Activated CD4-positive, alpha-beta T cell treated with anti-CD3 and anti-CD28 coated beads, Interleukin-10, Interleukin-2, amounts not matched to agents 100 ng/mL and 50 ng/mL, durations not matched to agents 16 hours and 8 hours (primary cell): Measurements from ENCODE around the gene USB1.

Experiments
- DNase-seq: peaks from one replicate; pipeline ENCODE4 v3.0.0-alpha.2; 2020

The USB1 gene

DNA sequence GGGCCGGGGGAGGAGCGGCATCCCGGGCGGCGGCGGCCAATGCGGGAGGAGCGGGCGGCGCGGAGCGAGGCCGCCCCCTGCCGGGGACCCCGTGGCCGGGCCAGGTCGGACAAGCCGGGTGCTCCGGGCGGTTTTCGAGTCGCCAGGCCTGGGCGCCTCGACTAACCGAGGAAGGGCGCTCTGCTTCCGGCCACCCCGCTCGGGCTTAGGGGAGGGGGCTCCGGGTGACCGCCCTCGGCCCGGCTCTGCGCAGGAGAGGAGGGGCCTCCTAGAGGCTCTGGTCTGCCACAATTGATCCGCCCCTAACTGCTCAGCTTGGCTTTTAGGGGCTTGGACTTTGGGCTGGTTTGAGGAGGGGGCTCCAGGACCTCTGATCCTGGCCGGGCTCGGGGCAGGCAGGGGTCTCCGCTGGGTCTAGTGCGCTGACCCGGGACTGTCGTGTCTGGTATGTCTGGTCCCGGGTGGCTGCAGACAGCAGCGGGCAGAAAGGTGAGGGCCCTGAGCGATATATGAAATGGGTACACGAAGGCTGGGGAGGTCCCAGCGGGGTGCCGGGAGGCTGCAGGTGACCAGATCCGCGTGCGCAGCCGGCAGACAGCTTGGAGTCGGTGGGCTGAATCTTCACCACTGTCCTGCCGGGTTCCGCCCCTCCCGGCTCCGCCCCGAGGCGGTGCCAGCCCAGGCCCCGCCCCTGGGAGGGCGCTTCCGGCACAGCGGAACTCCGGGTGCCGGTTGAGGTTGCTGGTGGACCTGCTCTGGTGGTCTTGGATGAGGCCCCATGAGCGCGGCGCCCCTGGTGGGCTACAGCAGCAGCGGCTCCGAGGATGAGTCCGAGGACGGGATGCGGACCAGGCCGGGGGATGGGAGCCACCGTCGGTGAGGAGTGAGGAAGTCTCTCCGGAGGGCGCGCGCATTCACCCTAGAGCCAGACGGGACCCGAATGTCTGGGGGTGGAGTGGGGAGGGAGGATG, at the start of gene USB1:
TSS of gene USB1 (plus strand) at position 702 of the 971 bp plus-strand sequence. CDS start at position 779, 77 bp downstream.
- peak; percentile 91 for DNase-seq

GRCh38 chr16:57952909-57953308, 48.3 kb upstream of the USB1 start:
- DNase-seq: no peak

GRCh38 chr16:57953857-57954256, 47.4 kb upstream of the USB1 start:
- no peak for DNase-seq

GRCh38 chr16:57955572-57956188, 45.5 kb upstream of the USB1 start:
- no peak for DNase-seq

DNA sequence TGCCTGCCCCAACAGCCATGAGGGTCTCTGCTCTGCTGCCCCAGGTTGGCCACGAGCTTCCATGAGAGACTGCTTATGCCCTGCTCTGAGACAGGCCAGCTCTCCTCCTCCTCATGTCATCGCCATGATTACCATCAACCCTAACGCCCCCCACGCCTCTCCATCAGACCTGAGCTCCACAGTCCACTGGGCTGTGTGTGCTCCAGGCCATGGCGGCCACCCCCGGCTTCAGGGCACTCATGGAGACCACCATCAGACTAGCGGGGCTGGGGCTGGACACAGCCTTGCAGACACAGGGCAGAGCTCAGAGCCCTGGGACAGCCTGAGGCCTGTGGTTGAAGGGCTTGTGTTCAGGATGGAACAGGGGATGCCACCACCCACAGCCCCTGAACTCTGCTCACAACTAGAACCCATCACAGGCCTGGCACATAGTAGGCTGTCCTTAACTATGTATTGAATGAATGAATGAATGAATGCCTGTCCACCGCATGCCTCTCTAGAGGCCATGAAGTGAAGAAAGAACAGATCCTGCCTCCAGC, 44.9 kb upstream of the USB1 start:
- no peak for DNase-seq

DNA sequence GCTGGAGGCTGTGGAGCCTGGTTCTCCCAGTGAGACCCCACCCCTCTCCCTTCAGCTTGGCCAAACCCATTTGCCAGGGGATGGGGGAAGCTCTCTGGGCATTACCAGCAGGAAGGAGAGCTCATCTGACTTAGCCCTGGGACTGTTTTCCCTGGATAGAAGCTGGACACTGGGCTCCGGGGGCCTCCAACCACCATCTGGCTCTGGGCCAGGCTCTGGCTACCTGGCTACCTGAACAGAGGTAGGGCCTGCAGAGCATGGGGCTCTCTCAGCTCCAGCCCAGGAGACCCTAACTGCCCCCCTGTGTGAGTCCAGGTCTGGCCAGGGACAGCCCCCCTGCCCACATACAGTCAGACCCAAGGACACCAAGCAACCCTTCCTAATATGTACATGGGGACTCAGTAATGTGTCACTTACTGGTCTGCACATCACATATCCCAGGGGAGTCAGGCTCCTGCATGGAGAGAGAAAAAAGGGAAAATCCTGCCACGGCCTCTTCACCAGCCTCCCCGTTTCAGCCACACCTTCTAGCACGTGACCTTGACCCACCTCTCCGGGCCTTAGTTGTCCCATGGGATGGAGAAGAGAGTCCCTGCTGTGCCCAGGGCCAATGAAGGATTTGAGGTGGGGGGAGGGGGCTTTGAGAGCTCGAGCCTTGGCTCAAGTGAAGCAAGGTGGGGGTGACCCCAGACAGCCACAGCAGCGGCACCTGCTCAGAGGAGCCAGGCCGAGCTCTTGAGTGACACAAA, 44.1 kb upstream of the USB1 start:
- DNase-seq: no peak

DNA sequence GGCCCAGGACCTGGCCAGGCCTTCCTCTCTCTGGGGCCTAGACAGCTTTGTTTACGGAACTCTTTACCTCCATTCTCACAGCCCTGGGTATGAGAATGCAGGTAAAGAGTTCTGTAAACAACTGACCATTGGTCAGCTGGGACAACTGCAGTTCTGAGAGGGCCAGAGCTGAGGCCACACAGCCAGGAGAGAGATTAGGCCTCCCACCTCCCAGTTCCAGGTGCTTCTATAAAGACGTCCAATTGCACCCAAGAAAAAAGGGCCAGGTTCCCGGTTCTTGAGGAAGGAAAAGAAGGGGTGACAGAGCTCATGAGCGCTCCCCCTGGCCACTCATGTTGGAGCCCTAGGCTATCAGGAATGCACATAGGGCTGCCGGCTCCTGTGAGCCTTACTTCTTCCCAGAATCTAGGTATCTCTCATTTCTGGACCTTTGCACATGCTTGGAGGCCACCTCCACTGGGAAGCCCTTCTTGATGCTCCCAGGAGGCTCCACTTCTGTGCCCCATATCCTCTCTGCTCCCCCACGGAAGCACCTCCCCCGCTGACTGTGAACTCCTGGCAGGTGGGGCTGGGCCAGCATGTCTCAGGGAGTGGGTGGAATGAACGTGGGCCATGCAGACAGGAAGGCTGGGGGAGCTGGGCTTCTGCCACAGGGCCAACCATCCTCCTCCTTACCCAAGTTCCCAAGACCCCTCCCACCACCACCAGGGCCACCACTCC, 43.4 kb upstream of the USB1 start:
- DNase-seq: no peak

GRCh38 chr16:57958544-57958943, 42.7 kb upstream of the USB1 start:
- DNase-seq: no peak

DNA sequence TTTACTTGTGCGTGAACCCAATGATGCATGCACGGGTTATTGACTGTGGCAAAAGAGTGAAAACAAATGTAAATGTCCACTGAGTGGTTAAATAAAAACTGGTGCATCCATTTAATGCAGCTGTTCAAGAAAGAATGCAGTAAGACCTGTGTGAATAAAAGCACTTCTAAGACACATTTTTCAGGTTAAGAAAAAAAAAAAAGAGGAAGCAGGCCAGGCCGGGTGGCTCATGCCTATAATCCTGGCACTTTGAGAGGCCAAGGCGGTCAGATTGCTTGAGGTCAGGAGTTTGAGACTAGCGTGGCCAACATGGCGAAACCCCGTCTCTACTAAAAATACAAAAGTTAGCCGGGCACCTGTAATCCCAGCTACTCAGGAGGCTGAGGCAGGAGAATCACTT, 42.1 kb upstream of the USB1 start:
- DNase-seq: no peak

DNA sequence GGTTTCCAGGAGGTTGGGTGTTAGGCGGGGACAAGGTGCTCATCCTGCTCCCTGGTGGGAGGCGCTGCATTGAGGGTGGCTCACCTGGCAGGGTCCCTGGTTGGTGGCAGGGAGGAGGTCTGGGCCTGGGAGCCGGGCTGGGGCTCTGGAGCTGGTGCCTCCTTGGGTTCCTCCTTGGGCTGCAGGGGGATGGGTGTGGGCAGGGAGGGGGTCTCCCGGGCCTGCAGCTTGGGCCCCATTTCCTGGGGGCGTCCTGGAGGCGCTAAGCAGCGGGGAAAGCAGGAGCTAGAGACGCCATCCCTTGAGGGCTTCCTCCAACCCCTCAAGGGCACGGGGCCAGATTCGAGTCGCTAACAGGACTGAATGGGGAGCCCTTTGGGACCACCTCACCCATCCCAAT, 41.4 kb upstream of the USB1 start:
- no peak for DNase-seq

DNA sequence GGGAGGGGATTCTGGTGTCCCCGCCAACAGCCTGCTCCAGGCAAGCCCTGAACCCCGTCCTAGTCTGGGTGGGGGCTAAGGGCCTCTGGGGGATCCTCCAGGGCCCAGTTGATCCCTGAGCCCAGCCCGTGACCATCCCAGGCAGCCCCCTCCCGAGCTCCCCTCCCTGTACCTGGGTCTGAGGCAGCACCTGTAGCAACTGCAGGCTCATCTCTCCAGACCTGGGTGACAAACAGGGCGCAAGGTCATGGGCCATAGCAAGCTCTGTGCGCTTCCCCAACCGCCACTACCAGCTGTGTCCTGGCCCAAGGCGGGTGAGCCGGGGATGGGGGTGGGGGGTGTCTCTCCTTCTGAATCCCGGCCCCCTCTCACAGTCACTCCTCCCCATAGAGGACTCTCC, 40.9 kb upstream of the USB1 start:
- DNase-seq: no peak

GRCh38 chr16:57960826-57961472, 40.3 kb upstream of the USB1 start:
- no peak for DNase-seq

- no peak for DNase-seq
Measured at GRCh38 chr16:57961538-57961937, 39.7 kb upstream of the USB1 start.

GRCh38 chr16:57962046-57962445, 39.2 kb upstream of the USB1 start:
- DNase-seq: no peak

GRCh38 chr16:57962756-57963155, 38.5 kb upstream of the USB1 start:
- no peak for DNase-seq

DNA sequence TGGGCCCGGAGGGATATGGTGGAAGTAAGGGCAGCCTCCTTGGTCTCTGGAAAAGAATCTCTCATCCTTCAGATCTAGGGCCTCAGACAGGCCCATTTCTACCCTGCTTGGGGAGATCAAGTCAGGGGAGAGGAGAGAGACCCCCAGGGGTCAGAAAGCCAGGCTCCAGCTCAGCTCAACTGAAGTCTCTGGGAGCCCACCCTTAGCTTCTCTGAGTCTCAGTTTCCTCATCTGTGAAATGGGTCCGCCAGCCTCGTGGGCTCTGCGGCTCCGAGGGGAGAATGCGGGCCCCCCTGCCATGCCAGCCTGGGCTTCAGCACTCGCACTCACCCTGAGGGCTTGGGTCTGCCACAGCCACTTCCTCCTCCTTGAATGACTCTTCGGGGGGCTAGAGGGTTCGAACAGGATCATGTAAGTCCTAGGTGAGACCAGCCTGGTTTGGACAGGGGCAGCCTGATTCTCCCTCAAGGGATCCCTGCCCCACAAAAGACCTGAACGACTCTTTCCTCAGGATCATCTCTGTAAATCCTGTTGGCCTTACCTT, 37.0 kb upstream of the USB1 start:
- no peak for DNase-seq

DNA sequence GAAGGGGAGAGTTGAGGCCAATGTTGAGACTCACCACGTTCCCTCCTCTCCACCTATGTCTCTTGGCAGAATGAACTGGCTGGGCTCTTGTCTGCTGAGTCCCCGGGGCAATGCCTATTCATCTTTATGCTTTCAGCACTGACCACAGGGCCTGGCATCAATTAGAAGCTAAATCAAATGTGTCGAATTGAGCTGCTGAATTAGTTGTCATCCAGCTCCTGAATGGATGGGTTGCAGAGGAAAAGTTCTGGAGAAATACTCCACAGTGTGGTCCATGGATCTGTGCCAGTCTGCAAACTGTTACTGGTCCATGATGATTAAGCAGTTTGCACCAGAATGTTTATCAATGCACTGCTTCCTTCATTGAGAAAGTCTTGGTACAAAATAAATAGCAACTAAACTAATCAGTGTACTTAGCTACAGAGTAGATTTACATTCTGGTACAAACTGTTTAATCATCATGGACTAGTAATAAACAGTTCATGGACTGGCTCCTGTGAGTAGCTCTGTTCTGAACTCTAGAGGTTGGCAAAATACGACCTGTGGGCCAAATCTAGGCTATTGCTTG, 34.9 kb upstream of the USB1 start:
- no peak for DNase-seq

DNA sequence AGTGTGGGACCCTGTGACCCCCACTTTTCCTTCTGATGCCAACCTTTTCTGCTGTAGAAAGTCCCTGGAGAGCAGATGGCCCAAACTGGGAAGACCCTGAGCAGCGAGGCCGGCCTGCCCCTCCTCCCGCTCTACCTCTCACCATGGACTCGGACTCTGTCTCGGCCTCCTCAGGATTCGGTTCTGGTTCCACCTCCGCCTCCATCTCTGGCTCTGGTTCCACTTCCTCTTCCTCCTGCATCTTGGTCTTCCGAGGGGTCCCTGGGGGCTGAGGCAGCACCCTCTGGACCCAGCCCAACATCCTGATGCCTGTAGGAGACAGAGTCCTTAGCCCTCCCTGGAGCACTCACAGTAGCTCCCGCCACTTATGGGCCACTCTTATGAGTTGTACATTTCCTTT, 34.2 kb upstream of the USB1 start:
- no peak for DNase-seq

- DNase-seq: no peak
Measured at GRCh38 chr16:57967916-57968315, 33.3 kb upstream of the USB1 start.

DNA sequence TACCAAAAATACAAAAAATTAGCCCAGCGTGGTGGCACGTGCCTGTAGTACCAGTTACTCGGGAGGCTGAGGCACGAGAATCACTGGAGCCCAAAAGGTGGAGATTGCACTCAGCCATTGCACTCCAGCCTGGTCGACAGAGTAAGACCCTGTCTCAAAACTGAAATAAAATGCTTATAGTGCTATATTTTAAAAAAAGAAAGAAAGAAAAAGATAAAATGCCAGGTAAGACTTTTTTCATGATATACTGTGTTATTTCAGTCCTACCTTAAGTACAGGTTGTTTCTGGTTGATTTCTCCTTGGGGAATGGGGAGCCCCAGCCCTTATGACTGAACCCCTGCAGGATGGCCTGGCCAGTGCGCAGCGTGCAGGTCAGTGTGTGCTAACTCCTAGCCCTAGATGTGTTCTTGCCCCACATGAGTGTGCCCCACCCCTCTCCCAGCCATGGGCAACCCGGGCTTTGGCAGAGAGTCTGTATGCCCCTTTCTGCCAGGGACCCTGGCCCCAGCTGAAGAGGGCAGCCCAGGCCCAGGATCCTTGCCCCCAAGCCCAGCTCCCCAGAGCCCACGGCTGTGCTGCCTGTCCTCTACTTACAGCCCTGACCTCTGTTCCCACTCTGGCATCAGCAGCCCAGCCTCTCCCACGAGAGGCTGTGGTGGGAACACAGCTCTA, 31.6 kb upstream of the USB1 start:
- DNase-seq: no peak

DNA sequence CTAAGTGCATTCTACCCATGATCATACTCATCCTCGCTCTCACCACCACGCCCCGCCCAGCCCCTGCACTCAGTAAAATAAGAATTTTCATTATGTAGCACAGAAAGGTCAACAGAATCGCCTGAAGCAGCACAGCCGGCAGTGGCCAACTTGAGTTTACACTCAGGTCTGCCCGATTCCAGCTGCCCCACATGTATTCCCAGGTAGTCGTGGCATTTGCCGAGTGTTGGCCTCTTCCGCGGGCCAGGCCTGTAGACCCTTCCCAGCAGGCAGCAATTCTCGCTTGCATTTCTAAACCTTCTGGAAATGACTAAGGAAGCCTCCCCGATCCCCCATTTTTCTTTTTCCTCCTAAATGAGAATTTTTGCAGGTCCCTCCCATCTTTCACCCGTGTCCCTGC, 30.9 kb upstream of the USB1 start:
- DNase-seq: no peak
